NCI-H2196 (cell line): ENCODE measurements around the gene OR5K1.

ENCODE experiments used
- DNase-seq: peaks from one replicate; lab custom pipeline; 2025; ENCODE audit not compliant: unreplicated experiment; lab: John Stamatoyannopoulos, UW

The OR5K1 gene

GRCh38 chr3:98513736-98514135, 50.7 kb downstream of the OR5K1 start:
- no peak for DNase-seq

DNA sequence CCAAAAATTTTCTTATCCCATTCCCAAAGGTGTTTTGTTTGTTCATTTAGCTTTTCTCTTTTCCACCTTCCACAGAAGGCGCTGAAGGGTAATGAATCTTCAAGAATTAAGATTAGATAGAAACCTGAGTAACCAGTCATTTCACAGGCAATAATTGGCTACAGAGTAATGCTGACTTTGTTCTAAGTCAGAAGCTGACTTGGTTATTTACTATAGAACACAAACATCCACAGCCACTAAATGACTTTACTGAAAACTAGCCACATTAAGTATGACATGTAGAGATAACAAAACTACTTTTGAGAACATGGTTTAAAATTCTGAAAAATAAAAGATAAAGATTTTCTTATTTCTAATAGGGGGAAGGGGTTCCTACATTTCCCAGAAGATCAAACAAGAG, 51.9 kb downstream of the OR5K1 start:
- DNase-seq: no peak

DNA sequence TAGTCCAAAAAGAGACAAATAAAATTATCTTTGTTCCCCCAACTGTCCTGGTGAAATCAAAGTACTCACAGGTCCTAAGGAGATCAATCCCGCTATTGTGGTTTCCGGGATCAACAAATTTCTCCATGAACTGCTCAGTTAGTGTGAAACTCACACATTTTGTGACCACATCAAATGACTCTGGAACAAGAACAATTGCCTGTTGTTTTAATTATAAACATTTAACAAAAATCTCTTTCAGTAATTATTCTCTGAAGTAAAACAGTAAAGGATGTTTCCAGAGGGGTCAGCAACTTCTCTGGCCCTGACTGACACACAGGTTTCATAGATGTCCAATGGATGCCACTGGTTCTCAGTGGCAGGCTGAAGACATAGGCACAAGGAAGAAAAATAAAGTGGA, 55.8 kb downstream of the OR5K1 start:
- no peak for DNase-seq

DNA sequence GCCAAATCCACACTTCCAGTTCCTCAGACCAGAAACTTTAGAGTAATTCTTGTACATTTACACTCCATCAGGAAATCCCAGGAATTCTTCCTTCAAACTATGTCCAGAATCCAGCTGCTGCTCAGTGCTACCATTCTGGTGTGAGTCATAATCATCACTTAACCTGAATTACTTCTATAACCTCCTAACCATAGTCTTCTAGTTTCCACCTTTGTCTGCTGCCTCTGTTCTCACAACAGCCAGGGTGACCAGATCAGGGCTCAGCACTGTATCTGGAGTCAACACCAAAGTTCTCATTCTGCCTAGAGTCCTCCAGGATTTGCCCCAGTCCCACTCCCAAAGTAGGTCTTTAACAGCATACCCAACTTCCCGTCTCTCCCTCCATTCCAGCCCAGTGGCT, 56.4 kb downstream of the OR5K1 start:
- no peak for DNase-seq

DNA sequence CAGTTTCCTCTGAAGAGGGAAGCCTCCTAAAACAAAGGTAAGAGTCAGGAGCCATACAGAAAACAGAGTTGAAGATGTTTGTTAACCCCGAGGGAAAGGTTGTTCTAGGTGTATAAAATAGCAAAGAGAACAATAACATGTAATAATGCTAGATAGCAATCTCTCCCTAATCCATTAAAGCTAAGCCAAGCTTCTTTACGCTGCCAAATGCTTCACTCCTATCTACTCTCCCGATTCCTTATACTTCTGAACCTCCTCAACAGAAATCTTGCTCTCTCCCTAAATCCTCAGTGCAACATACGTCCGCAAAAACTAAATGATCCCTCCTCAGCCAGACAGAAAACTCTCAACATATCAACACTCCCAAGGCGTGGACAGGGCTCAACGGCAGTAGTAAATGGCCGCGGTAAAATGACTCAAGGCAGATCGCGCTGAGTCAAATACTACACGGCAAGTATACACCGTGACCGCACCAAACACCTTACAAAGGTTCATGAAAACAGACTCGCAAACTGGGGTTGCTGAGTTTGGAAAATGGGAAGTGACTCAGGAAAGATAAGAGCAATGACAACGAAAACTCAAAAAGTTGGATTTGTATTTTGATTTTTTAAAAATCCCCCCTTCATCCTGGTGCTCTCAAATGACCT, 59.0 kb downstream of the OR5K1 start:
- DNase-seq: peak; percentile 30
